Breast epithelium (tissue), 4 donors: Measurements from ENCODE around the gene RPP38. TPM values are rescaled to one million over a fixed set of nuclear protein-coding genes. Genes with fewer than 3 reads are reported as not detected.

ENCODE experiments used
- DNase-seq, 2 donors: peaks; one replicate each; pipeline ENCODE4 v3.0.0-alpha.2; 2019; ENCODE audit warnings: low spot score in 2 of 2
- H3K27ac ChIP-seq, 2 donors: fragments of 200-600 bp; sonication (generic) in 1 of 2; one replicate each; pipeline ENCODE4 v1.5.1; 2016 to 2019; ENCODE audit warnings: mild to moderate bottlenecking in 1 of 2
- H3K27me3 ChIP-seq, 2 donors: fragments of 200-600 bp; sonication (generic) in 1 of 2; one replicate each; pipeline versions ENCODE4 v1.5.1 to v1.6.0; 2017 to 2019; ENCODE audit warnings: control low read depth in 1 of 2, mild to moderate bottlenecking in 1 of 2
- H3K36me3 ChIP-seq: fragments of 200-600 bp; one replicate; pipeline ENCODE4 v1.5.1; 2019
- H3K4me1 ChIP-seq, 2 donors: fragments of 200-600 bp; sonication (generic); one replicate each; pipeline ENCODE4 v1.5.1; 2016 to 2019; ENCODE audit warnings: control low read depth in 1 of 2
- H3K4me3 ChIP-seq, 3 donors: fragments of 200-600 bp; sonication (generic); 1 replicate in 2 of 3; 2 replicates in 1 of 3; pipeline ENCODE4 v1.5.1; 2016 to 2019; ENCODE audit warnings: mild to moderate bottlenecking in 3 of 3, moderate library complexity in 2 of 3
- H3K9me3 ChIP-seq, 2 donors: fragments of 200-600 bp; sonication (generic) in 1 of 2; one replicate each; pipeline ENCODE4 v1.5.1; 2016 to 2019; ENCODE audit warnings: control low read depth in 1 of 2
- CTCF ChIP-seq, 3 donors: fragments of 450-650 bp; IDR thresholded peaks; one replicate each; pipeline ENCODE4 v1.5.1; 2016 to 2017; ENCODE audit warnings: antibody characterized with exemption in 3 of 3, mild to moderate bottlenecking in 3 of 3, moderate library complexity in 3 of 3
- POLR2A ChIP-seq: fragments of 450-650 bp; IDR thresholded peaks from one replicate; pipeline ENCODE4 v1.6.1; 2016; ENCODE audit warnings: antibody characterized with exemption, mild to moderate bottlenecking, moderate library complexity
- POLR2AphosphoS5 ChIP-seq, 3 donors: sonication (generic); formaldehyde crosslinking; IDR thresholded peaks; one replicate each; pipeline ENCODE4 v1.6.1; 2017; ENCODE audit warnings: antibody characterized with exemption in 3 of 3
- intact Hi-C: fragments of 100-400 bp; cut with DNase I; formaldehyde crosslinking; loops from one replicate; pipeline ENCODE4 v1.15.1; 2023; ENCODE audit warnings: low total_unique reads
- total RNA-seq, 3 donors: library from RNA; depleted of rRNA; stranded (reverse); fragments of >200 nt; gene quantifications; one replicate each; pipeline ENCODE4 v1.1.0, GENCODE V29; 2016

RPP38 gene
- total RNA-seq, 3 donors from 2014 or later, result 10.6 to 17.4 (median 16.8) TPM

- peak; percentile 45 to 64 for DNase-seq
- no peaks in the 10 kb centered on the region for H3K4me1 ChIP-seq
- no peak overlapping the region for H3K4me3 ChIP-seq
- H3K27ac ChIP-seq, result no peak overlapping the region
- H3K36me3 ChIP-seq, result peaks cover 5% of the 10 kb centered on the region
- intact Hi-C loops, result no loop called here
- H3K27me3 ChIP-seq, result no peaks in the 10 kb centered on the region
- no peak for TF ChIP-seq POLR2A
- TF ChIP-seq CTCF (IDR thresholded peaks at IDR 0.05), result peak; percentile 43 to 85 (median 77)
- no peaks in the 10 kb centered on the region for H3K9me3 ChIP-seq
These were observed 9.3 kb downstream of the RPP38 start for GRCh38 chr10:15106352-15107013.

GRCh38 chr10:15112657-15113056 lies 15.5 kb downstream of the RPP38 start:
- TF ChIP-seq CTCF (IDR thresholded peaks at IDR 0.05) (no peak), POLR2AphosphoS5 (IDR thresholded peaks at IDR 0.05) (no peak), POLR2A (no peak)
- intact Hi-C loops, result no loop called here
- H3K36me3 ChIP-seq, result no peaks in the 10 kb centered on the region

GRCh38 chr10:15113766-15114165 lies 16.6 kb downstream of the RPP38 start:
- no peaks in the 10 kb centered on the region for H3K27me3 ChIP-seq
- H3K36me3 ChIP-seq, result no peaks in the 10 kb centered on the region
- DNase-seq, result no peak
- intact Hi-C loops, result no loop called here
- no peak overlapping the region for H3K4me3 ChIP-seq
- TF ChIP-seq POLR2A, result no peak
- TF ChIP-seq POLR2AphosphoS5 (IDR thresholded peaks at IDR 0.05), result no peak
- TF ChIP-seq CTCF (IDR thresholded peaks at IDR 0.05), result no peak
- no peaks in the 10 kb centered on the region for H3K4me1 ChIP-seq
- no peak overlapping the region for H3K27ac ChIP-seq
- no peaks in the 10 kb centered on the region for H3K9me3 ChIP-seq

More at GRCh38 chr10:15112657-15113056, 15.5 kb downstream of the RPP38 start:
- Histone ChIP-seq H3K27me3 (no peaks in the 10 kb centered on the region), H3K9me3 (no peaks in the 10 kb centered on the region), H3K4me1 (no peaks in the 10 kb centered on the region), H3K4me3 (no peak overlapping the region), H3K27ac (no peak overlapping the region)
- no peak for DNase-seq

GRCh38 chr10:15116225-15116624 lies 19.1 kb downstream of the RPP38 start:
- H3K4me3 ChIP-seq, result no peak overlapping the region
- no peak overlapping the region for H3K27ac ChIP-seq
- intact Hi-C loops, result no loop called here
- DNase-seq, result no peak
- TF ChIP-seq POLR2AphosphoS5 (IDR thresholded peaks at IDR 0.05) (no peak), CTCF (IDR thresholded peaks at IDR 0.05) (no peak), POLR2A (no peak)
- H3K36me3 ChIP-seq, result no peaks in the 10 kb centered on the region
- no peaks in the 10 kb centered on the region for H3K9me3 ChIP-seq
- H3K4me1 ChIP-seq, result no peaks in the 10 kb centered on the region
- H3K27me3 ChIP-seq, result no peaks in the 10 kb centered on the region

GRCh38 chr10:15118615-15119014 lies 21.5 kb downstream of the RPP38 start:
- Histone ChIP-seq H3K4me1 (no peaks in the 10 kb centered on the region), H3K27ac (no peak overlapping the region), H3K36me3 (no peaks in the 10 kb centered on the region), H3K27me3 (no peaks in the 10 kb centered on the region), H3K4me3 (no peak overlapping the region), H3K9me3 (no peaks in the 10 kb centered on the region)
- no peak for DNase-seq
- no peak for TF ChIP-seq POLR2A
- no peak for TF ChIP-seq CTCF (IDR thresholded peaks at IDR 0.05)
- no peak for TF ChIP-seq POLR2AphosphoS5 (IDR thresholded peaks at IDR 0.05)
- intact Hi-C loops, result no loop called here
